ENCODE data around the gene BICC1.

Gene BICC1

GRCh38 chr10:58873161-58873560 lies 360.5 kb downstream of the BICC1 start:
- DNase-seq: no peak
